ENCODE measurements around the gene NEK2.
"Not testable (repeated sequence)": the region's sequence is repeated elsewhere in the genome, so short reads cannot be mapped to it uniquely, and the experiment has no call there.

The NEK2 gene
- total RNA-seq: 0.27 to 1.2 (median 0.42) reads per million in 3 experiments

GRCh38 chr1:211675230-211676105 lies at the start of gene NEK2:
TSS of gene NEK2 (minus strand) at chr1:211675621. CDS start at chr1:211675479, 142 bp downstream.
- DNase-seq: peak; percentile 89

DNA sequence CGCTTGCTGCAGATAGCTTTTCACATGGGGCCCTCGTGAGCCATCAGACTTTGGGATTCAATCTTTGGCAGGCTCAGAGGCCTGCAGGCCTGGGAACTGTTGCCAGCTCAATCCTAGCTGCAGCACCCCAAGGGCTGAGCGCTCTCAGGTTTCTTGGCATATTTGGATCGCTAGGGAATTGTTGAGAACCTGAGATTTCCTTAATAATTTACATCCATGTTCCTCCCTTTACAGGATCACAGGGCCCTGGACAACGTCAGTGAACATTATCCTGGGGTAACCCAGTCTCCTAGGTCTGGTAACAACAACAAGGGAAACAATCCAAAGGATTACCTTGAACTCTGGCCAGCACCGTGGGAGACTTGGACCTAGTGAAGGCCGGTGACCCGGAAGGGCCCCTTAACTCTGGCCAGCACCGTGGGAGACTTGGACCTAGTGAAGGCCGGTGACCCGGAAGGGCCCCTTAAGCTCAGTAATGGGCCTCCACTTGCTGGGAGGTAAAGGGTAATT lies 49.3 kb upstream of the NEK2 start:
- no peak for DNase-seq

DNA sequence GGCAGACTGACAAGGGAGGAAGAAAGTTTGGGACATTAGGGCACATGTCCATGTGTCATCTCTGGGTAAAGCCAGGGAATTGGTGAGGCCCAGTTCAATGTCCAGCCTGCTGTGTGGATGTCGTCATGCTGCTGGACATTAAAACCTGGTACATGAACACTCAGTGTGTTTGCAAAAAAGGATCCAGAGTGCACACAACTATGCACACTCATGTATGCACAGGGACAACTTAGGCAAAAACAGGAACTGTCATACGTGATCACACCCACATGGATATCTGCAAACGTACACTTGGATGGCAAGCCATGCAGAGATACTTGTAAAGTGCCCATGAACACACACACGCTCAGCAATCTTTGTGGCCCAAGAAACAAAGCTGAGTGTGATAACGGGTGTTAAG lies 47.9 kb upstream of the NEK2 start:
- no peak for DNase-seq

DNA sequence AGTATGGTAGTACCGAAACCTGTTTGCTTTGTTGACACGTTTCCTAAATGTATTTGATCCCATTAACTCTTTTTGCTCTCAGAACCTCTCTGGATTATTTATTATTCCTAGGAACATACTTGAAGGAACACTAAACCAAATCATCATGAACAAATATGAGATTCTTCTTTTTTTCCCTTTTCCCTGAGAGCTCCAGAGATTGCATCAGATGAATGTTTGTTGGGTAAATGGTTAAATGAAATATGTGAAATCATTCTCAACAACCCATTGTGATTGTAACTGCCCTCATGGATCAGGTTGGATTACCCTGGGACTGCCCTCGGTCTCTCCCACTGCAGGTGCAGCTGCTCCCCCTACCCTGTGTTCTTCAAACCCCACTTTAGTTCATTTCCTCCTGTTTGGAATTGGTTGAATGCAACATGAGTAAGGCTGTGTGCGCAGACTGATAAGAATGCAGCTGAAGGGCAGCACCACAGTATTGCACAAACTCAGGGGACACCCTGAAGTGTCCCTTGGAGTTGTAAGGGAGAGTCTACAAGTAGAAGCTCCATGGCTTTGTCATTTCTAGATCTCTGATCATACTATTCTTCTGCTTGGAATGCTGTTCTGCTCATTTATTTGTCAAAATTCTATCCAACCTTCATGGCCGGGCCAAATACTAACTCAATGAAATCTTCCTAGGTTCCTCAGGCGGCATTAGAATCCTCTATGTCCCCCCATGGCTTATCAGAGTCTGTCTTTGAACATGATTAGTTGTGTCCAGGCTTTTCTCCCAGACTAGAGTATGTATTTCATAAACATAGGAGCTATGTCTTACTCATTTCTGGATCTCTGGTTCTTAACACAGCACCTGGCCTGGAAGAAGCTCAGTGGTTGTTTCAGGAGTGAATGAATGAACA lies 47.1 kb upstream of the NEK2 start:
- DNase-seq: no peak

GRCh38 chr1:211716555-211716954 lies 41.1 kb upstream of the NEK2 start:
- not testable (repeated sequence) for DNase-seq

DNA sequence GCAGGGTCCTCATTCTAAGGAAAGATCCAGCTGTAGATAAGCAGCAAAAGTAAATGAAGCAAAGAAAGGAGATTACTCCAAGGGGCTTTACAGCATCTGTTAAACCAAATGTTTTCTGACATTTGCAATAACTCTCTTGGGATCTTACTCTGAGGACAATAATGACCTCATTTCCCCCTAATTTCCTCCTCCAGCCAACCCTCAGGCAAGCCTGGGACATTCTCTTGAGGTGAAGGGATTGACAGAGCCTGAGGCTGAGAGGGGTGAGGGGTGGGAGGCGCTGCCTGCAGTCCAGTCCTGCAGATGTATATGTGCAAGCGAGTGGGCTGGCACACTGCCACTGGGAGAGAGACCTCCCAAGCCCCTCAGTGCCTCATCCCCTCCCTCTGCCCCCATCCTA lies 40.5 kb upstream of the NEK2 start:
- DNase-seq: no peak

DNA sequence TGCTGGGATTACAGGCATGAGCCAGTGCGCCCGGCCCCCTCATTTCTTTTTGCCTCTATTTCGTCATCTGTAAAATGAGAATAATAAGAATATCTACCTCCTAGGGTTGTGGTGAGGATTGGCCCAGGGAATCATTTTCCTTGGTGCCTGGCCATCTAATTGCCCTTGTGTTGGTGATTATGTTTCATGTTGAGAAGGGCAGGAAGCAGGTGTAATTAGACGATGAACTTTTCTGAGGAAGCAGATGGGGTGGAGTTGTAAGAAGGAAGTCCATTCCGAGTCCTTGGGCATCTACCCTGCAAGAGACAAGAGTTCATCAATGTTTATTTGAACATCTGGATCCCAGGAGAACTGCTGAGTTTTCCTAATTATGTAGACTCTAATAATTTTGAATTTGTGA lies 38.7 kb upstream of the NEK2 start:
- no peak for DNase-seq

DNA sequence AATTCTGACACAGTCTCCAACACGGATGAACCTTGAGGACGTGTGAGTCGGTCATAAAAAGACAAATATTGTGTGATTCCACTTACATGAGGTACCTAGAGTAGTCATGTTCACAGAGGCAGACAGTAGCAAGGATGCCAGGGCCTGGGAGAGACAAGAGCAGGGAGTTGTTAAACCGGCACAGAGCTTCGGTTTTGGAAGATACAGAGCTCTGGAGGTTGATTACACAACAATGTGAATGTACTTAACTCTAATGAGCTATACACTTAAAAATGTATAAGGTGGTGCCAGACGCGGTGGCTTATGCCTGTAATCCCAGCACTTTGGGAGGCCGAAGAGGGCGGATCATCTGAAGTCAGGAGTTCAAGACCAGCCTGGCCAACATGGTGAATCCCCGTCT lies 37.8 kb upstream of the NEK2 start:
- DNase-seq: no peak

- DNase-seq: no peak
Measured at GRCh38 chr1:211711315-211711705, 35.9 kb upstream of the NEK2 start.

DNA sequence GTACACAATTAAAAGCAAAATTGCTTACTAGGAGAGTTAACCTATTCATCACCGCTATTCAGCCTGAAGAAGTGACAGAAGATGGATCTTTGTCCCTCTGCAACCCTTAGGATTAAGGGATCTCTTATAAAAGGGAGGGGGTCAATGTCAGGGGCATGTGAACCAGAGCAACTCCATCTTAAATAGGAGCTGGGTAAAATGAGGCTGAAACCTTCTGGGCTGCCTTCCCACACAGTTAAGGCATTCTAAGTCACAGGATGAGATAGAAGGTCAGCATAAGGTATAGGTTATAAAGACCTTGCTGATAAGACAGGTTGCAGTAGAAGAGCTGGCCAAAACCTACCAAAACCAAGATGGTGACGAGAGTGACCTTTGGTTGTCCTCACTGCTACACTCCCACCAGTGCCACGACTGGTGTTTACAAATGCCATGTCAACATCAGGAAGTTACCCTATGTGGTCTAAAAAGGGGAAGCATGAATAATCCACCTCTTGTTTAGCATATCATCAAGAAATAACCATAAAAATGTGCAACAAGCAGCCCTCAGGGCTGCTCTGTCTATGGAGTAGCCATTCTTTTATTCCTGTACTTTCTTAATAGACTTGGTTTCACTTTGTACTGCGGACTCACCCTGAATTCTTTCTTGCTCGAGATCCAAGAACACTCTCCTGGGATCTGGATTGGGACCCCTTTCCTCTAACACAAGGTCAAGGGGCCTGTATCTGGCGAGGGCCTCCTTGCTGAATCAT lies 35.3 kb upstream of the NEK2 start:
- DNase-seq: no peak

DNA sequence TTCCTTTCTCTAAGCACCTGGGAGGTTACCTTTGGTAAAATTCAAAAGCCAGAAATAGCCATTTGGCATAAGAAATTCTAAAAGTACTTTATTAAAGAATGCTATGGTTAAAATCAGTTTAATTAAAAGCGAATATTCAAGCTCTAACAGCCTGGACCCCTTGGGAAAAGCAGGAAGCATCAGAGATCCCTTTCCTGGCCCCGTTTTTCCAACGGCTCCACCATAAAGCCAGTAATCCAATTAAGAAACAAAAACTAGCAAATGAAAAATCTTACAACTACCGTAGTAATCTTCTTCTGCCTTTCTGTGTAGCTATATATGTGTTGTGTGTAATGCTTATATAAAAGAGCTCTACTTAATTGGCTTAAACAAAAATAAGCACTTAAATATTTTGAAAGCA lies 33.5 kb upstream of the NEK2 start:
- no peak for DNase-seq

DNA sequence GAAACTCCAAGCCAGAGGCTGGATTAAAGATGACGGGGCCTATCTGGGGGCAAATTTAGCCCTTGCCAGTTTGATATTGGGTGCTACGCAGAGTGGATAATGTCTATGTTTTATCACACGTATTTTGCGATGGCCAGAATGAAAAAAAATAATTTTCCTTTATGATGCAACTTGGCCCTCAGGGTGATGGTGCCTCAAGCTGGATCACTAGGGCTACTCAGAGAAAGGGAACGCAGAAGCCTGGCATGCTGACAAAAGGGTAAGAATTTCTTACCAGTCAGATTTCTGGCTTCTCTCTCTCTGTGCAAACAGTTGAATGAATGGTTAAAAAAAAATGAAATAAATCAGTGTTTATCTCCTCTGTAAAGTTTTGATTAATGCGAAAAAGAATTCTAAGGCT lies 32.6 kb upstream of the NEK2 start:
- no peak for DNase-seq

DNA sequence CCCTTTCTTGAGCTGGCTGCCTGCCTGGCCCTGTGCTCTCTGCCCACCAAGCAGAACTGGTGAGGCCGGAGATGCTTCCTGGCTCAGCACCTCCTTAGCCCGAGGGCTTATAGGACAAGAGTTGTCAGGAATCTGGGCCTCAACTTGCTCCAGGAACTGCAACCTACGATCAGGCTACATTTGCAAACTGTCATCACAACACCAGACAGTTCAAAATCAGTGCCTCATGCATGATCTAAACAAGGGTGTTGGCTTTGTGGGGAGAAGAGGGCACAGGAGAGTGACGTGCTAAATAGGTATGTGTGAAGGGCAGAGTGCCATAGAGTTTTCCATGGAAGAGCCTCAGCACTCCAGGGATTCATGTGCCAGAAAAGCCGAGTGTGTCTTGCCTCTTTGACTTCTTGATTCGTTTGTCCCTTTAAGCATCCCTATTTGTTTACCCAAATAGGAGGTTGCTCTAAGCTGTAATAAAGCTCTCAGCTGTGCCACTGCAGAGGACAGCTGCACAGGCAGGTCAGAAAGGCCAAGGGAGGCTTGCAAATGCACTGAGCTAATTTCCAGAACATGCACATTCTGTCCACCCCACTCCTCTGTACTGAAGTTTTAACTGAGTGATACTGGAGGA lies 30.2 kb upstream of the NEK2 start:
- no peak for DNase-seq

DNA sequence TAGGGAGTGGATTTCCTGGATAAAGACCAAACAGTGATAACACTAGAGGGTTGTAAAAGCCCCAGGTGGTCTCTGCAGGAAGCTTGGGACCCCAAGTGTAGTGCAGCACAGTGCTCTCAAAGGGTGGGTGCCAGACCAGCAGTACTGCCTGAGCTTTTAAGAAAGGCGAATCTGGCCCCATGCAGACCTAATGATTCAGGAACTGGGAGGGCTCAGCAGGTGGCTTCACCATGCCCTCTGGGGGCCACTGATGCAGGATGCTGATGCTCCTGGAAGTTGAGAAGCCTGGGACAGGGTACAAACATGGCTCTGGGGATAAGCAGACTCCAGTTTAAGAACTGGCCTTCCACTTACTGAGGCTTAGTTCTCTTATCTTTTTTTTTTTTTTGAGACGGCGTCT lies 29.1 kb upstream of the NEK2 start:
- DNase-seq: no peak

DNA sequence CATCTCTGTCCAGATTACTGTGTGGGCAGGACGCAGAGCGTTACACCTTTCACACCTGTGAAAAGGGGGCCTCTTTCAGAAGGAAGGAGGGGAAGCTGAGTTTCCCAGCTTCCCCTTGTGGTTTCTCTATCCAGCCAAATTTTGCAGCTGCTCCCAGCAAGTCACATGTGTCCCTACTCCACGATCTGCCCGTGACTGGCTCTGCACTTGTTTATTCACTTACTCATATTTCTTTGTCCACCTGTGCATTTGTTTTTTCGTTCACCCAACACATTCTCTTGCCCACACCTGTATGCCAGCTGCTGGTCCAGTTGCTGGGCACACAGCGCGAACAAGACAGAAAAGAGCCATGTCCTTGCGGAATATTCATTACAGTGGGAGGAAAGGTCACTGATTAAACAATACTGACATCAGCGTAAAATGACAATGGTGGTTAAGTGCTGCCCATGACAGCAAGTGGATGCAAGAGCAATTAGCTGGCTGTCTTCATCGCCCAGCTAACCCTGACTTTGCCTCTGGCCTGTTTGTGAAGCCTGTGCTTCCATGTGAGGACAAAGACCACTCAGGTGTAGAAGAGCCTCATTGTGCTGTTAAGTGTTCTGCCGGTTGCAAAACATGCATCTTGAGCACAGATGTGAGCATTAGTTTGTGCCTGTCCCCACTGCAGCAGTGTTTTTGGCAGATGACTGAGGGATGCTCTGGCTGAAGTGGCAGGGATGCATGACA lies 28.6 kb upstream of the NEK2 start:
- no peak for DNase-seq

- no peak for DNase-seq
Measured at GRCh38 chr1:211701733-211702132, 26.3 kb upstream of the NEK2 start.

GRCh38 chr1:211699059-211699458 lies 23.6 kb upstream of the NEK2 start:
- DNase-seq: no peak

DNA sequence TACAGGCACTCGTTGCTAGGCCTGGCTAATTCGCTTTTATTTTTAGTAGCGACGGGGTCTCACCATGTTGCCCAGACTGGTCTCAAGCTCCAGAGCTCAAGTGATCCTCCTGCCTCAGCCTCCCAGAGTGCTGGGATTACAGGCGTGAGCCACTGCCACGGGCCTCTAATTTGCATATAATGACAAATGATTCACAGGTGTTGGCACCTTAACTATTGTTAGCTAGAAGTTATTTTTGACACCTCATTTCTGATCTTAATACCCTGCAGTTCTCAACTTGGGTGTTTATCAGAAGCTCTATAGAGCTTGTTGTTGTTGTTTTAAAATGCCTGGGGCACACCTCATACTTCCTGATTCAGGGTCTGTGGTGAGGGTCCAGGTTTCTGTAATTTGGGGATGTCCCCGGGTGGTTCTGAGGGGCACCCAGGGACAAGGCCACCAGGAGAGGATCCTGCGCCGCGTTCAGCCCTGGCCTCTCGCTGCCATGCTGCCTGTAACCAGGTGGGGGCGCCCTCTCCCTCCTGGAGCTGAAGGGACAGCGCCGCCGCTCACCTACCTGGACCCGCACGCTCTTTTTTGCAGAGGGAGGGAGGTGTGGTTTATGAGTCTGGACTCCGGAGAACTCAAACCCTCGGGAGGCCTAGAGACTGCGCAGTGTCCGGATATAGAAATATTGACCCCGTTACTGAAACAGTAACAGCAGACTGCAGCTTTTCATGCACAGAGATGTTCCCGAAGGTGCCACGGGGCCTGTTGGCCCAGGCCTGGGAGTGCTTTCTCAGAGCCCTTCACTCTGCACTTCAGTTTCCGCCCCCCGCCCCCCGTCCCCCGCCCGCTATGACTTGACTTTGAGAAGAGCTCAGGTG lies 23.0 kb upstream of the NEK2 start:
- peak; percentile 69 for DNase-seq

DNA sequence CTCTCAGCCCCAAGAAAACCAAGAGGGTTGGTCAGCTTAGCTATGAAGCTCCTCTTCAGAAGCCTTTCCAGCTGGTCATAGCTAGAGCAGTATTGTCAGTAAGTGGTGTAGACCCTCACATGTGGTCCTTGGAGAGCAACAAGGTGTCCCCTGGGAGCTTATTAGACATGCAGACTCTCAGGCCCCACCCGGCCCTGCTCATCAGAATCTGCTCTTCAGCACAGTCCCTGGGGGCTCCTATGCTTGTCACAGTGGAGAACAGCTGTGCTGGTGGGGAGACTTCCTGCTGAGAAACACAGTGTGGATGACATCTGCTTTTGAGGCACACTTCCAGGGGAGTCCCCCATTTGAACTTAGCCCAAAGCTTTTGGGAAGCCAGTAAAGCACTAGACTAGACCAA lies 21.9 kb upstream of the NEK2 start:
- DNase-seq: no peak

DNA sequence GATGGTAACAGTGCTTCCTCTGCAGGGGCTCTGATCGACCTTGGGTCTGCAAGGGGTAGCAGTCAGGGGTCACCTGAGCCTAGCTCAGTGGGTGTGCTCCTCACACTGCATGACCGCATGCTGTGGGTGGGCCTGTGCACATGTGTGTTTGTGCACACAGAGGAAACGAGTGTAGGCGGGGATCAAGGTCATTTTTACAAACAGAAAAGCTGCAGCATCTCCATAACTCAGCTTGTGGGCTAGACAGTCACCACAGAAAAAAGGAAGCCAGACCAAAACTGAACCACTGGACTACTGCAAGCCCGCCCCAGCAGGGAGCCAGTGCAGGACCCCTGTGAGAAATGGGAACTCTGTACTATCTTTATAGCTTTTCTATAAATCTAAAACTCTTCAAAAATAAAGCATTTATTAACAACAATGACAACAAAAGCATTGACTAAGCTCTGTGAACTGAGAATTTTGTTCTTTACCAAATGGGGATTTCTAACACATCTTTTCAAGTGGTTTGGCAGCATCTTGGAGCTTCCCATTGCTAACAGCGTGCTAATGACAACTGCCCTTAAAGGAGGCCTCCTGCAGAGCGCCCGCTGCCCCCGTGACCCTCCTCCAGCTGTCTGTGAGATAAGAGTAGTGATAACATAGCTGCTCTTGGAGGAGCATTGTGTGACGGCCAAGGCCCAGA lies 19.9 kb upstream of the NEK2 start:
- no peak for DNase-seq
